Suprapubic skin (tissue), 4 donors: ENCODE data around the gene SH2D3C.

Experiments
- POLR2A ChIP-seq, 2 donors: fragments of 450-650 bp; IDR thresholded peaks; one replicate each; pipeline ENCODE4 v1.6.1; 2017; ENCODE audit warnings: antibody characterized with exemption in 2 of 2, mild to moderate bottlenecking in 2 of 2, moderate library complexity in 2 of 2
- POLR2AphosphoS5 ChIP-seq, 3 donors: sonication (generic); formaldehyde crosslinking; IDR thresholded peaks; one replicate each; pipeline ENCODE4 v1.6.1; 2017; ENCODE audit warnings: antibody characterized with exemption in 3 of 3

- TF ChIP-seq POLR2A (IDR thresholded peaks at IDR 0.05) (no peak), POLR2AphosphoS5 (IDR thresholded peaks at IDR 0.05) (no peak)
Measured at GRCh38 chr9:127726871-127727270, 51.6 kb downstream of the SH2D3C start.
